Osteocyte (in vitro differentiated cells): ENCODE measurements around the gene BYSL. TPM values are rescaled to one million over a fixed set of nuclear protein-coding genes. Genes with fewer than 3 reads are reported as not detected.

Experiments
- DNase-seq: peaks from one replicate; pipeline ENCODE4 v3.0.0; 2021; ENCODE audit warnings: mixed read lengths; ENCODE audit not compliant: unreplicated experiment; ENCODE audit errors: extremely low spot score
- H3K27ac Mint-ChIP-seq: one replicate; pipeline ENCODE4 v1.8.0; 2021; ENCODE audit warnings: mild to moderate bottlenecking, mixed read lengths; ENCODE audit not compliant: unreplicated experiment
- H3K27me3 Mint-ChIP-seq: one replicate; pipeline ENCODE4 v1.8.0; 2021; ENCODE audit warnings: mixed read lengths; ENCODE audit not compliant: unreplicated experiment
- H3K36me3 Mint-ChIP-seq: one replicate; pipeline ENCODE4 v1.8.0; 2021; ENCODE audit warnings: mixed read lengths; ENCODE audit not compliant: unreplicated experiment
- H3K4me1 Mint-ChIP-seq: one replicate; pipeline ENCODE4 v1.8.0; 2021; ENCODE audit warnings: mixed read lengths; ENCODE audit not compliant: unreplicated experiment
- H3K4me3 Mint-ChIP-seq: one replicate; pipeline ENCODE4 v1.8.0; 2021; ENCODE audit warnings: mild to moderate bottlenecking, moderate library complexity, mixed read lengths; ENCODE audit not compliant: unreplicated experiment
- H3K9me3 Mint-ChIP-seq: one replicate; pipeline ENCODE4 v1.8.0; 2021; ENCODE audit warnings: mixed read lengths; ENCODE audit not compliant: unreplicated experiment
- CTCF ChIP-seq: fragments of 200-600 bp; sonication (generic); IDR thresholded peaks from 2 replicates; pipeline ENCODE4 v1.5.0; 2021; ENCODE audit warnings: antibody characterized with exemption, mild to moderate bottlenecking, moderate library complexity
- total RNA-seq: library from RNA; stranded (reverse); gene quantifications from 2 replicates; pipeline ENCODE4 v1.2.1, GENCODE V29; 2021

The BYSL gene
- total RNA-seq, 1 donor from 2014 or later = 22.7 TPM

DNA sequence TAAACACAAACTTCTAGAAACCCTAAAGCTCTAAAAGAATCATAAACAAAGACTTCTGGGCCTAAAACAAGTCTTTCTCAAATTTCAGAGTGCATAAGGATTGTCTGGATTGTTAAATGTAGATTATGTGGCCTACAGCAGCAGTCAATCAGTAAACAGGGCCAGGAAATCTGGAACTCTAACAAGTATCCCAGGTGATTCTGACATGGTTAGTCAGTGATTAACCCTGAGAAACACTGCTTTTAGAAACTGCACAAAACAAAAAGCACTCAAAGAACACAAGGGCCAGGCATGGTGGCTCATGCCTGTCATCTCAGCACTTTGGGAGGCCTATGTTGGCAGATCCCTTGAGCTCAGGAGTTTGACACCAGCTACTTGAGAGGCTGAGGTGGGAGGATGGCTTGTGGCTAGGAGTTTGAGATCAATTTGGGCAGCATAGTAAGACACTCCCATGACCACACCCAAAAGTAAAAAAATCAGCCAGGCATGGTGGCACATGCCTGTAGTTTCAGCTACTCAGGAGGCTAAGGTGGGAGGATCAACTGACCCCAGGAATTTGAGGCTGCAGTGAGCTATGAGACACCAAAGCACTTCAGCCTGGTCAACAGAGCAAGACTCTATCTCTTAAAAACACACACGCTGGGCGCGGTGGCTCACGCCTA, 6.3 kb upstream of the BYSL start:
- no peaks in the 10 kb centered on the region for H3K27me3 Mint-ChIP-seq
- H3K27ac Mint-ChIP-seq = no peak overlapping the region
- peaks cover 19% of the 10 kb centered on the region for H3K36me3 Mint-ChIP-seq
- H3K4me3 Mint-ChIP-seq = no peak overlapping the region
- H3K9me3 Mint-ChIP-seq = no peaks in the 10 kb centered on the region
- DNase-seq = no peak
- H3K4me1 Mint-ChIP-seq = peaks cover 18% of the 10 kb centered on the region
- TF ChIP-seq CTCF = no peak

- Mint-ChIP-seq H3K36me3 (peaks cover 19% of the 10 kb centered on the region), H3K27me3 (no peaks in the 10 kb centered on the region), H3K9me3 (no peaks in the 10 kb centered on the region), H3K4me1 (peaks cover 34% of the 10 kb centered on the region), H3K27ac (peak overlapping the region; percentile 94), H3K4me3 (peak overlapping the region; percentile 50)
- no peak for TF ChIP-seq CTCF
- DNase-seq = no peak
Observed at GRCh38 chr6:41917528-41917927, 3.8 kb upstream of the BYSL start.

DNA sequence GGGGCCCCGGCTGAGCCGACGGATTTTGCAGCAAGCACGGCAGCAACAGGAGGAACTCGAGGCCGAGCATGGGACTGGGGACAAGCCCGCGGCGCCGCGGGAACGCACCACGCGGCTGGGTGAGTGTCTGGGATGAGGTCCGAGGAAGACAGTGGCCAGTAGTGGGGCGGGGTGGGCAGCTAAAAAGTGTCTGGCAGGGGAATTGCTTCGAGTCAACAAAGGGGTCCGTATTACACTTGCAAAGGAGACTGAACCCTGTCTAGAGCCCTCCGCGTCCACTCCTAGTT, 356 bp downstream of the BYSL start:
- Mint-ChIP-seq H3K4me1 (peaks cover 52% of the 10 kb centered on the region), H3K9me3 (no peaks in the 10 kb centered on the region), H3K27ac (peak overlapping the region; percentile 100), H3K36me3 (peaks cover 13% of the 10 kb centered on the region), H3K4me3 (peak overlapping the region; percentile 100), H3K27me3 (no peaks in the 10 kb centered on the region)
- no peak for DNase-seq
- no peak for TF ChIP-seq CTCF

DNA sequence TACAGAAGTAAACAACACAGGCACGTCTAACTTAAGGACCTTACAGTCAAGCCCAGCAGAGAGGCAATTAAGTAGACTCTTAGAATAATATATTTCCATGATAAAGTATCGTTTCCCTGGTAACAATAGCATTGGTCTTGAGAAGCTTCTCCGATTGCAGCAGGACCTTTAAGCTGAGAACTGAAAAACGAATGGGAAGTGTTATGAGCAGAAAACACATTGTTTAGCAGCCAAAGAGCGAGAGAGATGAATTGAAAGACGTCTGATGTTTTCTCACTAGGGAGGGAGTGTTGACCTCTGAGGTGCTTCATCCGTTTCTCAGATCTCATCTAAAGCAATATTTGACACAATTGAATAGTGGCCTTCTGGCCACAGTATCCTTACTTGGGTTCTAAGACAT, 855 bp downstream of the BYSL start:
- Mint-ChIP-seq H3K27ac (peak overlapping the region; percentile 100), H3K36me3 (peaks cover 11% of the 10 kb centered on the region), H3K4me1 (peaks cover 51% of the 10 kb centered on the region), H3K27me3 (no peaks in the 10 kb centered on the region), H3K4me3 (peak overlapping the region; percentile 100), H3K9me3 (no peaks in the 10 kb centered on the region)
- no peak for TF ChIP-seq CTCF
- DNase-seq = no peak

- TF ChIP-seq CTCF = no peak
- Mint-ChIP-seq H3K9me3 (no peaks in the 10 kb centered on the region), H3K36me3 (peaks cover 37% of the 10 kb centered on the region), H3K27ac (no peak overlapping the region), H3K4me3 (no peak overlapping the region), H3K4me1 (peaks cover 21% of the 10 kb centered on the region), H3K27me3 (no peaks in the 10 kb centered on the region)
- DNase-seq = no peak
Observed at GRCh38 chr6:41927253-41927652, 6.0 kb downstream of the BYSL start.
